COLO668 (cell line): ENCODE data around the gene PCK2.
A peak's percentile ranks its signal among the peaks of the same experiment; 100 is the strongest.

Experiments used
- DNase-seq: peaks from one replicate; lab custom pipeline; 2025; ENCODE audit not compliant: unreplicated experiment; lab: John Stamatoyannopoulos, UW

The PCK2 gene

GRCh38 chr14:24074625-24075484 is 19.3 kb upstream of the PCK2 start:
- no peak for DNase-seq

DNA sequence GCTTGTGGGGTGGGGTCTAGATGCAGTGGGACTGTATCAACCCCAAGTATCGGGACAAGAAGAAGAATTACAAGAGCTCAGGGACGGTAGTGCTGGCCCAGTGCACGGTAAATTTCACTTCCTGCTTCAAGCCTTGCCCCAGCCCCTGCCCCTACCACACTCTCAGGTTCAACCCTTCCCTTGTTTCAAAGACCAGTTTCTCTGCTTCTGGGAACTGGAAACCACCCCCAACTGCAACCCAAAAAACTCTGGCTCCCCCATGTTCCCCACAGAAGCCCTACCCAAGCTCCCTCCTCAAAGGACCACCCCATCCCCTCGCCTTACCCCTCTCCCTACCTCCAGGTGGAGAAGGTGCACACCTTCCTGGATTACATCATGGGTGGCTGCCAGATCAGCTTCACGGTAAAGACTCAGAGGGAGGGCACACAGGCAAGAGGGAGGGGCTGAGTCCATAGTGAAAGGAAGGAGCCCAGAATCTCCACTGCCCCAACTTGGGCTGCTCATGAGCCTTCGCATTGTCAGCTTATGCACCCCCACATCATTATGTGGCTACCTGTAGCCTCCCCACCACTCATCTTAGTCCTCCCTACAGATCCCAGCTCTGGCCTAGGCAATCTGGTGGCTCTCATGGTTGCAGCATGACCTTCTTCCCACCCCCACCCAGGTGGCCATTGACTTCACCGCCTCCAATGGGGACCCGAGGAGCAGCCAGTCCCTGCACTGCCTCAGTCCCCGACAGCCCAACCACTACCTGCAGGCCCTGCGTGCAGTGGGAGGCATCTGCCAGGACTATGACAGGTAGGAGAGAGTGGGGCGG is 18.4 kb upstream of the PCK2 start:
- no peak for DNase-seq

DNA sequence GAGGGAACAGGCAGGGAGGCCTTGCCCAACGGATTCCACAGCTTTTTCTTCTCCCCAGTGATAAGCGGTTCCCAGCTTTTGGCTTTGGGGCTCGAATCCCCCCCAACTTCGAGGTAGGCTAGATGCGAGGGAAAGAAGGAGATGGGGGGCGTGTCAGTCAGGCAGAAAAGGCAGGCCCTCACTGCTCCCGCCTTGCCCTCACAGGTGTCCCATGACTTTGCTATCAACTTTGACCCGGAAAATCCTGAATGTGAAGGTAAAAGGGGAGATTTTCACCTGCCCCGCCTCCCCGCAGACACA is 17.9 kb upstream of the PCK2 start:
- no peak for DNase-seq

GRCh38 chr14:24077086-24077485 is 17.0 kb upstream of the PCK2 start:
- no peak for DNase-seq

DNA sequence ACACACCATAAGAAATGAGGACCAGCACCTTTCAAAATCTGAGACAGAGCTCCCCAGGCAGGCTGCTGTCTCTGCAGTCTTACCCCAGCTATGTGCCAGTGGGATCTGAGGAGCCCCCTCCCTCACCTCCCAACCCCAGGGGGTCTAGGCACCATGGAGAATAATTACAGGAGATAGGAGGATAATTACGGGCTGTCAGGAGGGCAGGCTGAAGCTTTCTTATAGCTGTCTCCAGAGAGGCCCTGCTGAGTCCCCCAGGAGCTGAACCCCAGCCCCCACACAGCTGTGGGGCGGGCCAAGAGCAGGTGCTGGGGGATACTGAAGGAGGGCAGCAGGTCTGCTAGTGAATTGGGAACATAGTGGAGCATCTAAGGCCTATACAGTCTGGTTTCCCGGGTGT is 16.0 kb upstream of the PCK2 start:
- no peak for DNase-seq

DNA sequence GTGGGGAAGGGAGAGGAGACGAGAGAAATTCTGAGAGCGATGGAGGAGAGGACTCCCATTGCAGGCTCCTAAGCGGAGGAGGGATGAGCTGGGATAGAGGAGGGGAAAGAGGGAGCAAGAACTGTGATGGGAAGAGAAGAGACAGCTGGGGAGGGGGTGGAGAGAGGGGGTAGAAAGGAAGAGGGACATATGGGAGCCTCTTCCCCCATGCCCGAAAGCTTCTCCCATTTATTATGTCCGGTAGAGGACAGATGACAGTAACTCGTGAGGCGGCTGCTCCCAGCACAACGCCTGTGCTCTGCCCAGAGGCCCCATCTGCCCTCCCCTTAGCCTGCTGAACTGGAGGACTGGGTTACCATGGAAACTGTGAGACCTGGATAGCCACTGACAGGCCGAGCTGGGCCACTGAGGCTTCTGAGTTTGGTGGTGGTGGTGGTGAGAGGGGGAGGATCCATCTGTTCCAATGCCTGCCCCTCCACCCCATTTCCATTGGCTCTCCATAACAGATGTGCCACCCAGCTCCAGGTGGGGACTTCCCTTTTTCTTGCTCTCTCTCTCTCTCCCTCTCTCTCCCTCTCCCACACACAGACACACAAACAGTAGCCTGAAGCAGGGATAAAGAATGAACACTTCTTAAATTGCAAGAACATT is 14.5 kb upstream of the PCK2 start:
- no peak for DNase-seq

- no peak for DNase-seq
Observed at GRCh38 chr14:24080142-24080530, 14.0 kb upstream of the PCK2 start.

- DNase-seq = peak; percentile 82
Observed at GRCh38 chr14:24080888-24081738, 13.0 kb upstream of the PCK2 start.

GRCh38 chr14:24081739-24082211 is 12.3 kb upstream of the PCK2 start:
- no peak for DNase-seq

GRCh38 chr14:24082411-24083080 is 11.6 kb upstream of the PCK2 start:
- no peak for DNase-seq

- no peak for DNase-seq
Observed at GRCh38 chr14:24083462-24083861, 10.6 kb upstream of the PCK2 start.

DNA sequence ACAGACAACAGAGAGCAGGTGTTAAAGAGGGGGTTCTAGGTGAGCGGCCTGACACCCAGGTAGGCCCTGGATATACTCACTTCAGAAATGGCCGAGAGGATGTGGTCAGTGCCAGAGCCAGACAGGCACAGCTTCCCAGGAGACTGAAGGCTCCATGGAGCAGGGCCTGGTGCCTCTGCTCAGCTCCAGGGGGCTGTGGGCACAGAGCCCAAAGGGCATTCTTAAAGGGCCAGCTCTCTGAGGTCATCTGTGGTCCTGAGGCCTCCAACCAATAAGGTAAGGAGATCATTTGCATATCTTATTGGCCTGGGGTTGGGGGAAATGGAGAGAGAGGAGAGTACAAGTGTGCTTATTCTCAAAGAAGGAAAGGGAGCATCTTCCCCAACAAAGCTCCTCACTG is 9.7 kb upstream of the PCK2 start:
- no peak for DNase-seq

- DNase-seq = no peak
Observed at GRCh38 chr14:24085215-24085614, 8.9 kb upstream of the PCK2 start.

DNA sequence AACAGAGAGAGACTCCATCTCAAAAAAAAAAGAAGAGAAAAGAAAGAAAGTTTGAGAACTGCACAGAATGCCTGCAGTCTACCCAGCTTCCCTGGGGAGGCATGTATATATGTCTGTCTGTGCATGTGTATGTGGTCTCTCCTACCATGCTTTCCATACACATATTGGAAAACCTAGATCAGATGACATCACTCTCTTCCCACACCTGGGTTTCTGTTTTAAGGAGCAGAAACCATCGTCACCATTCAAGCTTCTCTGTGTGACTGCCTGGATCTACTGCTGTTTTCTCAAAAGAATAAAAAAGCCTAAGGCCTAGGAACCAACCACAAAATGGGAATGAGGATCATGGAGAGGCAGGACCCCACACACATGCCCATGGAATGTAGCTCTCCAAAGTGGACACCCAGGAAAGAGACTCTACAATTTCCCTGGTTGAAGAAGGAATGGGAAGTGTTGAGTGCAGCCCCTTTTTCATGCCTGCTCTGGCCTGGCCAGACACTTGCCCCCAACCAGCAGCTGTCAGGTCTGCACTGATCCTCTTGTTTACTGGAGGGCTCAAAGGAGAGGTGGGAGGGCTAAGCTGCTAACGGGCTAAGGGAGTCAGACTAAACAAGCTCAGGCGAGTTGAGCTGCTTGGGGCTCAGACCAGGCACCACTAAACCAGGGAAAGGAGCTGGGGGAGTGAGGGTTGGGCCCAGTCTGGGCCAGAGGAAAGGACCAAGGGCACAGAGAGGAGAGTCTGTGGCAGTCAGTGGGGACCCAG is 7.7 kb upstream of the PCK2 start:
- DNase-seq = no peak

GRCh38 chr14:24087004-24087403 is 7.1 kb upstream of the PCK2 start:
- no peak for DNase-seq

- DNase-seq = no peak
Observed at GRCh38 chr14:24088095-24088494, 6.0 kb upstream of the PCK2 start.

- DNase-seq = no peak
Observed at GRCh38 chr14:24089890-24090289, 4.2 kb upstream of the PCK2 start.

DNA sequence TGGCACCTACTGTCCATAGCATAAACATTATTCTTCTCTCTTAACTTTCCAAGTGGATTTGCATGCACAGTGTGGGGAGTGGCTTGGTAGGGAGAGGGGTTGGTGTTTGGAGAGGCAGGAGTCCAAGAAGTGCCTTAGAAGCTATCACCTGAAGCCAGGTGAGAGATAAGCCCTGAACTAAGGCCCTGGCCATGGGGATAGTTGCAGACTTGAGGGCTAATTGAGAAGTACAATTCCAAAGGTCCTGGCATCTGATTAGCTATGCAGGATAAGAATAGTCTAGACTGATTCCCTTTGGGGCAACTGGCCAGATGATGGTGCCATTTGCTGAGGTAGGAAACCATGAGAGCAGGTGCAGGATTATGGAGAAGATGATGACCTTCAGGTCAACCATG is 2.0 kb upstream of the PCK2 start:
- DNase-seq = no peak

- DNase-seq = no peak
Observed at GRCh38 chr14:24092505-24093206, 1.5 kb upstream of the PCK2 start.
